SK-N-SH (cell line): ENCODE data around the gene IPPK.

Source experiments
- CHD2 ChIP-seq: fragments of 150-350 bp; IDR thresholded peaks from 2 replicates; pipeline ENCODE4 v1.6.1; 2018; ENCODE audit warnings: low read length; ENCODE audit not compliant: partially characterized antibody
- CTCF ChIP-seq: fragments of 200-600 bp; sonication (generic); IDR thresholded peaks from 2 replicates; pipeline ENCODE4 v1.6.1; 2017; ENCODE audit warnings: antibody characterized with exemption, mild to moderate bottlenecking, moderate library complexity
- EZH2phosphoT487 ChIP-seq: fragments of 200-600 bp; sonication (generic); IDR thresholded peaks from 2 replicates; pipeline ENCODE4 v1.6.1; 2017; ENCODE audit warnings: low read depth, mixed run types, mild to moderate bottlenecking, antibody characterized with exemption, moderate library complexity, borderline replicate concordance
- JUND ChIP-seq: IDR thresholded peaks from 2 replicates; pipeline ENCODE4 v1.4.0; 2012
- NFIC ChIP-seq: IDR thresholded peaks from 2 replicates; pipeline ENCODE4 v1.4.0; 2012; ENCODE audit warnings: borderline replicate concordance
- POLR2AphosphoS5 ChIP-seq: IDR thresholded peaks from 2 replicates; pipeline ENCODE4 v1.6.1; 2012; ENCODE audit warnings: low read depth, low read length
- RAD21 ChIP-seq: IDR thresholded peaks from 2 replicates; pipeline ENCODE4 v1.6.1; 2012; ENCODE audit warnings: mild to moderate bottlenecking, low read length
- REST ChIP-seq: IDR thresholded peaks from 2 replicates; pipeline ENCODE4 v1.6.1; 2012; ENCODE audit warnings: mild to moderate bottlenecking, low read depth, low read length, moderate library complexity
- RXRA ChIP-seq: IDR thresholded peaks from 2 replicates; pipeline ENCODE4 v1.4.0; 2012; ENCODE audit warnings: low read depth, mild to moderate bottlenecking, borderline replicate concordance
- SMC3 ChIP-seq: IDR thresholded peaks from 2 replicates; pipeline ENCODE4 v1.6.1; 2012; ENCODE audit warnings: low read depth, low read length, improper control_type of control experiment
- TAF1 ChIP-seq: IDR thresholded peaks from 2 replicates; pipeline ENCODE4 v1.6.1; 2012; ENCODE audit warnings: low read depth, mild to moderate bottlenecking, low read length, moderate library complexity, borderline replicate concordance

- TF ChIP-seq POLR2AphosphoS5, result no peak
- TF ChIP-seq CTCF, result no peak
- no peak for TF ChIP-seq REST
- no peak for TF ChIP-seq JUND
- no peak for TF ChIP-seq EZH2phosphoT487
- no peak for TF ChIP-seq SMC3
- TF ChIP-seq RXRA, result no peak
- TF ChIP-seq CHD2, result no peak
- TF ChIP-seq RAD21, result no peak
- TF ChIP-seq NFIC, result no peak
- no peak for TF ChIP-seq TAF1
Measured at GRCh38 chr9:92620845-92621244, 49.1 kb downstream of the IPPK start.
